GM19043 (cell line): ENCODE data around the gene SLC12A9.

ENCODE experiments used
- ATAC-seq: cut with Tn5 transposase; IDR thresholded peaks from one replicate; pipeline ENCODE4 v1.9.1; 2021; ENCODE audit warnings: low read depth; ENCODE audit not compliant: unreplicated experiment

SLC12A9 gene

GRCh38 chr7:100880645-100881044 lies 28.1 kb downstream of the SLC12A9 start:
- ATAC-seq: no peak

GRCh38 chr7:100881136-100881535 lies 28.6 kb downstream of the SLC12A9 start:
- ATAC-seq: no peak

GRCh38 chr7:100882201-100882600 lies 29.7 kb downstream of the SLC12A9 start:
- no peak for ATAC-seq

- no peak for ATAC-seq
Observed at GRCh38 chr7:100882785-100883526, 30.4 kb downstream of the SLC12A9 start.

GRCh38 chr7:100884736-100885439 lies 32.4 kb downstream of the SLC12A9 start:
- ATAC-seq: no peak

GRCh38 chr7:100885440-100886141 lies 33.1 kb downstream of the SLC12A9 start:
- no peak for ATAC-seq

- no peak for ATAC-seq
Observed at GRCh38 chr7:100886142-100886935, 33.8 kb downstream of the SLC12A9 start.

GRCh38 chr7:100886936-100887515 lies 34.5 kb downstream of the SLC12A9 start:
- ATAC-seq: no peak

GRCh38 chr7:100887516-100888290 lies 35.2 kb downstream of the SLC12A9 start:
- ATAC-seq: no peak

GRCh38 chr7:100888291-100888987 lies 35.9 kb downstream of the SLC12A9 start:
- ATAC-seq: no peak

GRCh38 chr7:100888988-100889750 lies 36.7 kb downstream of the SLC12A9 start, which contains the start of gene UFSP1:
Gene UFSP1, minus strand, starts transcription at chr7:100889715. Its CDS starts 444 bp downstream, at chr7:100889271.
- peak; percentile 32 for ATAC-seq

- ATAC-seq: no peak
Observed at GRCh38 chr7:100890653-100891567, 38.4 kb downstream of the SLC12A9 start.

- no peak for ATAC-seq
Observed at GRCh38 chr7:100891568-100892247, 39.2 kb downstream of the SLC12A9 start.

- ATAC-seq: no peak
Observed at GRCh38 chr7:100892364-100893317, 40.1 kb downstream of the SLC12A9 start.

GRCh38 chr7:100893318-100893895 lies 40.9 kb downstream of the SLC12A9 start:
- no peak for ATAC-seq
